Measurements from ENCODE around the gene LPP. TPM values are rescaled to one million over a fixed set of nuclear protein-coding genes. Genes with fewer than 3 reads are reported as not detected.

The LPP gene
- total RNA-seq, 1 experiment from 2014 or later: 17.4 TPM

DNA sequence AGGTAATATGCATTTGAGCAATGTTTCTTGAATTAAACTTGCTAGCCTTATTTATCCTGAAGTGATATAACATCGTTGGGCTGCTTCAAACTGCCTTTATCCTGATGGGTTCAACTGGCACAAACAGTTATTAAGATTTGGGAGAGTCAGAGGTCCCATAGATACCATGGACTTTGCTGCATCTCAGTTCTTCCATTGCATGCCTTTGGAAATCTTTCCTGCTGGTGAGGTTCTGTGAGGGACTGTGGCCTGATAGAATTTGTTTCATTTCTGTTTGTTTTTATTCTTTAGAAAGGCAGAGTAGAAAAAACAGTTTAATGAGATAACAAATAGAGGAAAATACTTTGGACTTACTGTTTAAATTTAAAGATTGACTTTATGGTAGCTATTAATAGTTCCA is 508.3 kb downstream of the LPP start:
- DNase-seq (ENCODE audit: low read depth): no peak

DNA sequence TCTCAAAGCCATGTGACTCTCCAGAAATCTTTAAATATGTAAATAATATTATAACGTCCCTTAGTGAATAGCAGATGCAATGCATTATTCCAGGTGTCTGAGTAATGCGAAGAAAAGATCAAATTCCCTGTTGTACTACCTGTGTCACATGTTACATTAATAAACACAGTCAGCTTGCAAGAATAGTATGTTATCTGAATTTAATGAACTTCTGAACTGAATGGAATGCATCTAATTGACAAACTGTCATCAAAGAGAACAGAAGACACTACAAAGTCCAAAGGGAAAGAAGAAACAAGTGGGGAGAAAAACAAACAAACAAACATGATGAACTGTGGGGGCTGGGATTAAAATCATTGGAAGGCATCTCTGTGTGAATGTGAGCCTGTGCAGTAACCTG is 508.8 kb downstream of the LPP start:
- DNase-seq (ENCODE audit: low read depth): no peak

DNA sequence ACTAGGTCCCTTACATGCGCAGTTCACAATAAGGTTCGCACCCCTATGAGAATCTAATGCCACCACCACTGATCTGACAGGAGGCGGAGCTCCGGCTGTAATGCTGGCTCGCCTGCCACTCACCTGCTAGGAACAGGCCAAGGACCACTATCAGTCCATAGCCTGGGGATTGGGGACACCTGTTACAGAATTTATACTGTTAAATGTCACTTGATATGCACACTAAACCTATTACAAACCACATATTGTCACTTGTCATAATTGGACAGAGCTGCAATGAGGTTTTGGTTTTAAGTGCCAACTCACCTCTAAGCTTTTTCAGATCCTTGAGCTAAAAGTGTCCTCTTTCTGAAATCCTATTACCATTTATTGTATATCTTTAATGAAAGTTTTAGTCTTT is 509.9 kb downstream of the LPP start:
- no peak for DNase-seq (ENCODE audit: low read depth)

DNA sequence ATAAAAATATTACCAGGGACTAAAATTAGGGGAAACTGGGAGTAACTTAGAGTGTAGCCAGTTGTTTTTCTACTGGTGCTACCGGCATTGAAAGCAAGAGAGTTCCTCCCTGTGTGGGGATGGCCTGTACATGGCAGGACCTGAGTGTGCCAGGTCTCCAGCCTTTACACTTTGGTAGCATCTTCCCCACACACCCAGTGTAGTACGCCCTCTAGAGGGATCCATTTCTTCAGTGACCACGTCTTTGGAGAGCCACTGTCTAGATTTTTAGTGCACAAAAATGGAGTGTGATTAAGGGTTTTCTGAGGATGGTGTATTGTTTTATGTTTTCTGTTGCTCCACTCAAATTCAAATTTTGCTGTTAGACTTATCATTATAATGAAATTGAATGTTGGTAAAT is 510.8 kb downstream of the LPP start:
- peak; percentile 29 for DNase-seq (ENCODE audit: low read depth)

DNA sequence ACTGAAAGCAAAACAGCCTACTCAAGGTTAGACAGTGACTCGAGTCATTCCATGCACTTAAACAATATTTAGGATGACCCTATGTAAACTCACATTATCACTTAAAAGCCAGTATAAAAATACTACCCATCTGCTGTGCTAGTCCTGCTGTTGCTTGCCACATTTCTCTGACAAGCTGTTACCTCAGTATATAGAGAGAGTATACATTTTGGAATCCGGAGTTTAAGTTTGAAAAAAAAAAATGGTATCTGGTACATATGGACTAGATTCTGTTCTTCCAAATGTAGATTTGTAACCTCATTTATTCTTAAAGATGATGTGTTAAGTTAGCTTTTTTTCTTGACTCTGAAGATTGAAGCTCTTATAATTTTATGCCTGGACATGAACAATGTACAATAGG is 514.0 kb downstream of the LPP start:
- no peak for DNase-seq (ENCODE audit: low read depth)

DNA sequence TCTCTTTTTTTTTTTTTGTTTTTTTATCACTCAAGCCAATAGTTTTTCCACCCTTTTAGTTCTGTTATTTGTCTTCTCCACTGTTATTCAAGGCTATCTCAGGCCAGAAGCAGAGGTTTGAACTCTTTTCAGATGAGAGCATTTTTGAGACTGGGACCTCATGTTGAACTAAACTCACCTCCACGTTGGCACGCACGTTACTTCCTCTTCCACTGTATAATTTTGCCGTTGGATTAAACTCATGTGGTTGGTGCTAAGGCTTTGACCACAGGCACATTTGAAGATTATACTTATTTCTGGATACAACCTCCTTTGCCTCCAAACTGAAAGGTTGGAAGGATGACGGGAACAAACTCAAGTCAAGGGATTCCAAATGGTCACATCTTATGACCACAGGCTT is 516.5 kb downstream of the LPP start:
- DNase-seq (ENCODE audit: low read depth): no peak

DNA sequence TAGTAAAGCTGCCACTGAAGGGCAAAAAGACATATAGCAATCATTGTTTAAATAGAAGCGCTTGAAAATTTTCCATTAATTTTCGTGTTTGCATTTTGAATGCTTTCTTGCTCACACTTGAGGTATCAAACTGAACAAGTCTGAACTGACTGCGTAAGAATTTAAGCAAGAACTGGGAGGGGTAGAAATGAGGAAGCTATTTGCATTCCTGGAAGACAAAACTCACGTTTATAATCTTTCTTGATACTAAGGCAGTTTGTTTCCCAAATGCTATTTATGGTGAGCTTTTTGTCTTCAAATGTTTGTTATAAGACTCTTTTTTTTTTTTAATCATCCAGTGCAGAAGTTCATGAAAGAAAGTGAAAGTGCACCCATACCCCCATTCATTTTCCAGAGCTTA is 518.0 kb downstream of the LPP start:
- DNase-seq (ENCODE audit: low read depth): no peak

DNA sequence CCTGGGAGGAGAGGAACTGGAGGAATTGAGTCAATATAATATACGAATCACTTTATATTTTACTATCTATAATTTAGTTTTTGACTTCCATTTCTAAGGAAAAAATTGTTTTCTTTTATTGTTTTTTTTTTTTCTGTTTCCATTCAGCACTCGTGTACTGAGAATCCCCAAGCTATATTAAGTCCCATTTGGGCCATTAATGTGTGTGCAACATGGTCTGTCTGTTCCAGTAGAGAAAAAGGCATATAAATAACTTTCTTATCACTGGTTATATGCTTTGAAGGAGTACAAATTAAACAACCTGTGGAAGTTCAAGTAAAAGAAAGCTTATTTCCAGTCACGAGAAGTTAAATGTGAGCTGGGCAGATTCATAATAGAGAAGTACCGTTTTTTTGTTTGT is 518.9 kb downstream of the LPP start:
- no peak for DNase-seq (ENCODE audit: low read depth)

DNA sequence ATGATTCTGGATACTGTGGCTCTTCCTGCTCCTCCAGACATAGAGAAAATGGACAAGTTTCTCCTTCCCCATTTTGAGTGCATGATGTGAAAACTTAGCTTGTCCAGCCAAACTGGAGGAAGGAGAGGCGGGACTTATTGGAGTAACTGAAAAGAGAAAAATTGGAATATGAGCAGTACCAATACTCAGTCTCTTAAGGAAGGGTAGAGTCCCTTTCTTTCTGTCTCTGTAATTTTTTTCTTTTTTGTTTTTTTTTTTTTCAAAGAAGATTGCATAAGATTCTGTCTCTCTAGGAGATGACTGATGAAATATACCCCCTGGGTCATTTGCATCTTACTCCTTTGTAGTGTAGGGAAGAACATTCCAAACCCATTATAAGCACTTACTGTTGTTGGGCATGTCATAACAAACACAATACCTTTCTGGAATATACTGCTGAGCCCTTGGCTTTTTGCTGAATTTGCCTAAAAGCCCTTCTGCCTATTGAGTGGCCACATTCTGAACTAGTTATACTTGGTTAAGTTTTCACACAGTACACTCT is 519.8 kb downstream of the LPP start:
- DNase-seq (ENCODE audit: low read depth): peak; percentile 70

DNA sequence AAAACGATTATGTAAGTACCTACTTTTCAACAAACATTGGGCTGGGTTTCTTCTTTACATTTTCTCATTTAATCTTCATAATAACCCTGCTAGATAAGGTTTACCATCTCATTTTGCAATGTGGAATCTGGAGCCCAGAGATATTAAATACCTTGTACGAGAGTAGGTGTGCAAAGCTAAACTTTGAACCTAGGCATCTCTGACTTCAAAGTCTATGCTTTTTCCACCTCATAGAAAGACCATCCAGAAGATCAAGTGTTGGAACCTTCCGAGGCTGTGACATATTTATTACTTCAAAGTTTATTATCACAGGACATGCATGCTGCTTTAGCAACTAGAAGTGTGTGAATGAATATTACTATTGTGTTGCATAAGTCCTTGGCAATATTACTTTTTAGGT is 520.6 kb downstream of the LPP start:
- no peak for DNase-seq (ENCODE audit: low read depth)

DNA sequence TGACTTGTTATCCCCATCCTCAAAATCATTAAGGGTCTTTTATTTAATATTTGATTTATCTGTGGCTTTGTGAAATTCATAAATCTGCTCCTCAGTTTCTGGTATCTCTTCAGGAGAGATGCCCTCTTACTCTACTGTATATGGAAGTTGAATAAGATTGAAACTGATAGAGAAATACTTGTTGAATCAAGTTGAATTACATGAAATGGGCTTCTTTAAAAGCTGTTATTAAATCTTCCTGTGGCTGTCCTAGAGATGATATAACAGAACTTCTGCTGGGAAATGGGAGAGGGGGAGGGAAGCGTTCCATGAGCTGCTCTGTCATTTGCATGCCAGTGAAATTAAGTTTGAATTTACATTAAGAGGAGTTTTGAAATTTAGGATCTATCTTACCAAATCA is 523.4 kb downstream of the LPP start:
- no peak for DNase-seq (ENCODE audit: low read depth)

DNA sequence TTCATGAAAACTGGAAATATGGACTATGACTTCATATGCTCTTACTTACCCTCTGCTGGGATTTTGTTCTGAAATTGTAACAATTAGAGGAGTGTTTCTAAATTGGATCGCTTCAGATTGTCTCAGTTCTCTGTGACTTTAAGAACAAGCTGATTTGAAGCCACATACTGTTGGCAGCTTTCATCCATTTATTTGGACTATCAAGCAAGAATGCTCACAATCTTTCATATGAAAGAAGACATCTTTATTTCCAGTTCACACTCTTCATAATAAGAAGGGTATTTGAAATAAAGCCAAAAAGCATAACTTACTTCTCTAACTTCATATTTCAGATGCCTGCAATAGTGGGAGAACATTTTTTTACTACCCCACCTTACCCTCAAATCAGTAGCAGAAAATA is 526.2 kb downstream of the LPP start:
- no peak for DNase-seq (ENCODE audit: low read depth)

DNA sequence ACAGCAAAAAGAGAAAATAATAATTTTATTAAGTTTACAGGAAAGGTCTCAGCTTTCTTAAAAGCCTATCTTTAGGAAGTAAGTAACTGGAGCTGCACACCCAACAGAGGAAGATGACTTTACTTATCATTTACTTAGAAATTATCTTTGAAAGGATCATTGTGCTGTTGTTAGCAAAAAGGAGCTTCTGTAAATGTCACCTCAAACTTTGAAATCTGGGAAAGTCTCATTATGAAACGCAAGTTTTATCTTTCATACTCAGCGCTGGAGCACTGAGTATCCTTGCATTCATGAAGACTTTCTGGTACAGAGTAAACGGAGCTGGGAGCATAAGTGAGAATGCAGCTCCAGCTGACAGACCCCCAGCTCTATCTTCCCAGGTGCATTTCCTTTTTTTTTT is 526.6 kb downstream of the LPP start:
- DNase-seq (ENCODE audit: low read depth): no peak

DNA sequence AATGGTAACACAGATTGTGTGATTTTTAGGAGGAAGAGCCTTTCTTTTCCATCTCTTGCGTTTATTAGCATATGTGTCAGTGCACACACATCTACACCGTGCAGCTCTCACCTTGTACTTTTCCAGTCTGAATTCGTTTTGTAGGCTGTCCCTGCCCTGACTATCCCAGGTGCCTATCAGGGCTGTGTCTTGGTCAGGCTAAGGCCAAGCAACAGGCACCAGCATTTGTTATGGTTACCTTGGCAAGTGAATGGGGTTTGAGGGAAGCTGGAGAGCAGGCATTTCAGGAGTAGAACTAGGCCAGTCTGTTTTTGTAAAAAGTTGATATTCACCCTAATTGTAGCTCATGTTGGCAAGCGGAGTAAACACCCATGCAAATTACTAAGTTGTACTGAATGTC is 528.4 kb downstream of the LPP start:
- DNase-seq (ENCODE audit: low read depth): no peak

DNA sequence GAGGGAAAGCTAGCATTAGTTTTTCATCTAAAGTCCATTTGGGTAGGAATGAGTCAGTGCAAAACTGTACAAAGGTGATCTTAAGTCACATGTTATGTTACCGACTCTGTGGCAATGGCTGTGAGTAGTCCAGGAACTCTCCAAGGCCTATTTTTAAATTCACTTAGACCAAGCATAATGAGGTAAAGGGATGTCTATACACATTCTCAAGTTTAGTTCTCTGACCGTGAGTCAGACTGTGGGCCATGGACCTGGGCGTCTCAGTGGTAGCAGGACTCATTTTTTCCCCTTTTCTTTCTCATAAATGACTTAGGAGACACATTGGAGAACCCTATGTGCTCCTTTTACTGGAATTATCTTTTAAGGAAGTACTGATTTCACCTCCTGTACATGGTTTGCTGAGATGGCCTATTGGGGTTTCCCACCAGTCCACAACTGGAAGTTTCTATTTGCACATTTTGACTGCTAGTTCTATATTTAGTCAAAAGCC is 529.1 kb downstream of the LPP start:
- peak; percentile 95 for DNase-seq (ENCODE audit: low read depth)

DNA sequence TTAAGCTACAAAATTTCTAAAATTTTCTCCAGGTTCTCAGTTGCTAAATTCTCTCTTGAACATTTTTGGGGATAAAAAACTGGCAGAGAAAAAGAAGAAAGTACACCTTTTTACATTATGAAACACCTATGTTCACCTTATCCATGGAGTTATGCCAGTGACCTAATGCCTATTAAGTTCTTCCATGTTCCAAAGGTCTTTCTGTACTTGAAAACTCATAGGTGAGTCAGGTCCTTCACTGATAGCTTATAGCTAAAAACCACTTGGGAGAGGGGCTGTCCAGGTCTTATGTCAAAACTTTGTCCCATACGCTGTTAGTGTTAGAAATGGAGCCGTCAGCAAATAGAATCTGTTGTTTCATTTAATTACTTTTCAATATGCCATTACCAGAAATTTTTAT is 530.3 kb downstream of the LPP start:
- no peak for DNase-seq (ENCODE audit: low read depth)

DNA sequence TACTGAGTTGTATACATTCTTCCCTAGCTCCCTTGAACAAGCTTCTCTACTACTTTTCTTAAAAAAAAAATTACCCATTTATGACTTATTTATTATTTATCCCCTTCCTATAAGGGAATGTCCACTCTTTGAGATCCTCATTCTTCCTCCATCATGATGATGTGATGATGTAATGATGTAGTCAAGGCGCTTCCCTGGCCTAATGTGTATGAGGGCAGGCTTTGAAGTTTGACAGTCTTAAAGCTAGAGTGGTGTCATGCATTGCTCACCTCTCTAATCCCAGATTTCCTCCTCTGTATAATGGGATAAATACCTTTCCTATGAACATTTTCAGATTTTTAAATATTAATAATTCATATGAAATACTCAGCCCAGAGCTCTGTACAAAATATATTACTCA is 531.8 kb downstream of the LPP start:
- no peak for DNase-seq (ENCODE audit: low read depth)

DNA sequence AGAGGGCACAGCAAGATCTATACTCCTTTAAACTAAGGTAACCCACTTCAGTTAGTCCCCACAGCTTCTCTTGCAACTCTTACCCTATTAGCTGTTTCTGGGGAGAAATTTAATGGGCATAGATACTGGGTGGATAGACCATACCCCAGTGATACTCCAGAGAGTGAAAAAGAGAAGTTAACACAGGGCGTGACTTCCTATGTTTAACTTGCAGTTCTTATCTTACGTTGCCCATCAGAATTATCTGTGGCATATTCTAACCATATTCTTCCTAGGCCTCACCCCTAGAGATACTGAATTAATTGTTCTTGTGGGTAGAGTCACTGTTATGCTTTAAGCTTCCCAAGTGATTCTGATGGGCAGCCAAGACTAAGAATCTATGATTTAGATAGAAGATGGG is 532.4 kb downstream of the LPP start:
- no peak for DNase-seq (ENCODE audit: low read depth)

DNA sequence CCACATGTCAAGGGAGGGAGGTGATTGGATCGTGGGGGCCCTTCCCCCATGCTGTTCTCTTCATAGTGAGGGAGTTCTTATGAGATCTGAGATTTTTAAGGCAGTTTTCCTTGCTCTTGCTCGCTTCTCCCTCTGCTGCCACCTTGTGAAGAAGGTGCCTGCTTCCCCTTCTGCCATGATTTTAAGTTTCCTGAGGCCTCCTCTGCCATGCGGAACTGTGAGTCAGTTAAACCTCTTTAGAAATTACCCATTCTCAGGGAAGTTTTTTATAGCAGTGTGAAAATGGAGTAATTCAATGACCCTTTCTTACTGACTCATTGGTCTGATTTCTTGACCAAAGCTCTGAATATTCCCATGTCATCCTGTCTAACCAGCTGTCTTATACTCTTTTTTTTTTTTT is 533.4 kb downstream of the LPP start:
- peak; percentile 91 for DNase-seq (ENCODE audit: low read depth)

DNA sequence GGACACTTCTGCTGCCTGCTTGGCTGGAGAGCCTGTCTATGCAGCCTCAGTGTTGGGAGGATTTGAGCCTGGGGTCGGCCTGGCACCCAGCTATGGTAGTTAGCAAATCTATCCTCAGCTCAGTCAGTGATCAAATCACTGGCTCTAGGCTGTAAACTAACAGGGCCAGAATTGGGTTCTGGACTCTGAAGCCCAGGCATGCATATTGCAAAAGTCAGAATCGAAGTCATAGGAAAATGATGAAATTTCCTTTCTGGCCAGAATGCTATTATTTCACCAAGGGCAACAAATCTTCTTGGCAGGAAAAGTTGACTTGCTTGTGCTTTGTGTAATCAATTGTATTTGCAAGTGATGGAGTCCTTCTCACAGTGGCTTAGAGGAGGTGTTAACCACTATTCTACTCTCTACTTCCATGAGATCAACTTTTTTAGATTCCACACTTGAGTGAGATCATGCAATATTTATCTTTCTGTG is 535.2 kb downstream of the LPP start:
- no peak for DNase-seq (ENCODE audit: low read depth)

DNA sequence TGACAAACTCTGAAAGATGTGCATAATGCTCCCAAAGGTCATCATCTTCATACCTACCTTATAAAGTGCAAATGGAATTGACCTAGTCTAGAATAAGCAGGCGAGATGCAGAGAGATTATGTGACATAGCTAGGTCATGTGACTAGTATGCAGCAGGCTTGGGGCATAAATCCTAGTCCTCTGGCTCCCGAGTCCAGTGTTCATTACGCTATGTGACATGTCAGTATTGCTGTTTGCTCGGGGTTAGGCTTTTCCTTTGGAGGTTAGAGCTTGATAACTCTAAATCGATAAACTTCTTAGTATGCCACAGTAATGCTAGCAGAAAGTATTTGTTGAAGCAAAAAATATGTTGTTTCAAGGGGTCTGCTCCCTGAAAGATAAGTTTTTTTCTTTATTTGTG is 536.1 kb downstream of the LPP start:
- no peak for DNase-seq (ENCODE audit: low read depth)

DNA sequence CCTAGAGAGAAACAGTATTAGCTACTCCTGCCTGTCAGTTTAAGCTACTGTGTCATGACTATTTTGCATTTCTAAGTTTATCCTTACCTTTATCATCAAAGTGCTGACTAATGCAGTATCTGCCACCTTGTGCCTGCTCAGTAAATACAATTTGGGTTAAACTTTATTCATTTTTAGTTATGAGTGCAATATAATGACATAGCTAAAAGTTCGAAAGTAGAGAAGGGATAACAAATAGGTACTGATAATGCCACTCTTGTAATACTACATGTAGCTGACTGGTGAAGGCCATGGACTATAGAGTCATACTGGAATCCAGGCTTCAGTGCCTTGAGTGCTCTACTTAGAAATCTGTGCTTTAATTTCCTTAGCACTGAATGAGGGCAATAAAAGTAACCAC is 537.0 kb downstream of the LPP start:
- no peak for DNase-seq (ENCODE audit: low read depth)

DNA sequence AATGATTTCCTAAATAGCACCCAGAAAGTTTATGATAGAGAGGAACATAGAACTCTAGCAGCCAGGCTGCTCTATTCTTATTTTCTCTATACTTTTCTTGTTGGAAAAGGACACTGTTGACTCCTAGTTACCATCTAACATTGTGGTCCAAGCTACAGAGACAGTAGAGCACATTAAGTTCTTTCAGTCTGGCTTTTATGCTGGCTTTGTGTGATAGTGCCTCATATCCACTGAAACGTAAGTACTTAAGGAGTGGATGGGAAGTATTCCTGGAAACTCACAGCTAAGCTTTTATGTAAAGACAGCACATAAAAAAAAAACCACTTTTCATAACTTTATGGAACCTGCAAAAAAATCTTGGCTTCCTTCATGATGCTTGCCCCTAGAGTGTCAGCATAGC is 537.7 kb downstream of the LPP start:
- no peak for DNase-seq (ENCODE audit: low read depth)

DNA sequence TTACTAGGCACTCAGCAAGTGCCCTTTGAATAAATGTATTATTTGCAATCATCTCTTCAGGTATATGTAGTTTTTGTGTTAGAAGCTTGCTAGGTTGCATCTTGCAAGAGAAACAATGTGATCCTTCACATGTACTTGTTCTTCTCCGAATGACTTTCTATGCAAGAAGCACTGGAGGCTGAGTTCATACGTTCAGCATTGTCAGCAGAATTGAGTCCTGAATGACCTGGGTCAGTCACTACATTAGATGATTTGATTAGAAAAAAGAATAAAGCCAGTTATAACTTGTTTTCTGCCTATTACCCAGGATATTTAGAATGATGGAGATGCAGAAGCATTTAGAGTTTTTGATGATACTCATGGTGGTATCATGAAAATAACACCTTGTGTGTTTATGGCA is 538.7 kb downstream of the LPP start:
- no peak for DNase-seq (ENCODE audit: low read depth)
